Epidermal melanocyte (primary cell): ENCODE measurements around the gene CCDC47.

Experiments used
- DNase-seq: peaks from one replicate; pipeline ENCODE4 v3.0.0; 2011; ENCODE audit warnings: low spot score; ENCODE audit not compliant: insufficient read length

Gene CCDC47

DNA sequence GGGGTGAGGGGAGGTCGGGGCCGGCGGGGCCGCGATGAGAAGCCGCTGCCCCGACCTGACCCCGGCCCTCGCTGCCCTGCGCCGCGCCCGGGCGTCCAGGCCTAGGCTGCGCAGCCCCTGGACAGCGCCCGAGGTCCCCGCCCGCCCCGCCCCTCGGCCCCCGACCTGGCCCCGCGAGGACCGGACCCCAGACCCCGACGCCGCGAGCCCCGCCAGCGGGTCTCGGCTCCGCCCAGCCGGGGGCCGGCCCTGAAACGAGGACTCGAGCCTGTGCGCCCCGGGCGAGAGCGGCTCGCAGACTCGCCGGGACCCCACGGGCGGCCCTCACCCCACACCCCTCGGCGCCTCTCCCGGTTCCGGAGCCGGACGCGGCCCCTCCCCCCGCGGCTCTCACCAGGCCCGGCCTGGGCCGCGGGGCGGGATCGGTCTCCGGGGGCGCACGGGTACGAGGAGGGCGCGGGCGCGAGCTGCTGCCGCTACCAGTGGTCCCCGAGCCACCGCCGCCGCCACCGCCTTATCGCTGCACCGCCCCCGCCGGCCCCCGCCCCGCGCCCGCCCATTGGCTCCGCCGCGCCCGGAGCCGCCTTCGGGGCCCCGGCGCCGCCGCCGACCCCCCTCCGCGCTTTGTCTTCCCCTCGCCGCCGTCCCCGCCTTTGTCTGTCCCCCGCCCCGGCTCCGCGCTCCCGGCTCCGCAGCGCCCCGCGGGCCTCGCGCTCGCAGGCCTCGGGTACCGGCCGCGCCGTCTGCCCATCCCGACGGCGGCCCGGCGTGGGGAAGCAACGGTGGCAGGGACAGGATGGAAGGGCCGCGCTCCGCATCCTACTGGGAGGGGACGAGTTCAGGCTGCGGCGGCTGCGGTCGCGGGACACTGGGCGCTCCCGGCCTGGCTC, 73.5 kb downstream of the CCDC47 start, which contains the start of gene LIMD2:
Gene LIMD2 (minus strand): TSS at position 488 of the 890 bp plus-strand sequence. CDS start 827 bp downstream, outside the sequence.
- DNase-seq, result no peak

DNA sequence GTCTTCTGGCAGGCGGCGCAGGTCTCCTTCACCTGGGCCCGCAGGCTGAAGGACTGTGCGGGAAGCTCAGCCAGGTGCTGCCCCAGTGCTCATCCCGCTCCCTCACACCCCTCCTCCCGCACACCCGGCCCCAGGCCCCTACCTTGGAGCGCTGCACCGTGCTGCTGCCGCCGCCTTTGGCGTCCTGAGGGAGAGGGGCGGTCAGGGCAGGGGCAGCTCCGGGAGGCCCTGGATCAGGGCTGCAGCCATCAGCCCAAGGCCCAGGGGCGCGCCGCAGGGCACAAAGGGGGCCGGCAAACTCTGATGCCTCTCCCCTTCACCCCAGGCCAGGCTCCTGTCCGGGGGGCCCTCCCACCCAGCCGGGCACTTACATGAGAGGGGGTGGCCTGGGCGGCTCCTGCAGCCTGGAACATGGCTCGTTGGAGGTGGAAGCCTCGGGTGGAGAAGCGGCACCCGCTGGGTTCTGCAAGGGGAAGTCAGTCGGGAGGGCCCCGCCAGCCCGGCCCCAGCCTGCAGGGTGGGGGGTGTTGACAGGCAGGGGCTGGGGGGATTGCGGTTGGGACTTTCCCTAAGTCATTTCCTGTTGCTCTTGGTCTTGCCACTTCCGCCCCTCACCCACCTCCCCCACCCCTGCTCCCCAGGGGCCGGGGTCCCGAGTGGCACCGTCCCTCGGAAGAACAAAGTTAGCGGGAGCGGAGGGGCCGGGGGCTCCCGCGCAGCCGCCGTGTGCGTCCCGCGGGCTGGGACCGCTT, 74.3 kb downstream of the CCDC47 start:
- DNase-seq, result no peak

DNA sequence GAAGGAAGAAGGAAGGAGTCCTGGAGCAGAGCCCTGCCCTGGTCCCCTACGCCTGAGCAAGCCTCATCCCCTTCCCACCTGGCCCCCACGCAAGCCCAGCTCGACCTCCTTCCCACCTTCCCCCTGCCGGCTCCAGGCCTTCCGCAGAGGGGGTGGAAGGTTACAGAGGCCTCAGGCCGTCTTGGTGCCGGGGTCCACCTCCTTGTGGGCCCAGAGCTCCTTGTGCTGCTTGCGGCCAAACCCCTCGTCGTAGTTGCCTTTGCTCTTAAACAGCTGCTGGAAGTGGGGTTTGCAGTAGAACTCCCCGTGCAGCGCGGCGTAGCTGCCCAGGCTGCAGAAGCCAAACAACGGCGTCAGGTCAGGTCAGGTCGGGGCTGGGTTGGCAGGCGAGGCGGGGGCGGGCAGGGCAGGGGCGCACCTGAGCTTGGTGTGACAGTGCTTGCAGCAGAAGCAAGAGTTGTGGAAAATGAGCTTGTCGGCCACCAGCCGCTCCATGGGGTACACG, 75.0 kb downstream of the CCDC47 start:
- DNase-seq, result no peak

DNA sequence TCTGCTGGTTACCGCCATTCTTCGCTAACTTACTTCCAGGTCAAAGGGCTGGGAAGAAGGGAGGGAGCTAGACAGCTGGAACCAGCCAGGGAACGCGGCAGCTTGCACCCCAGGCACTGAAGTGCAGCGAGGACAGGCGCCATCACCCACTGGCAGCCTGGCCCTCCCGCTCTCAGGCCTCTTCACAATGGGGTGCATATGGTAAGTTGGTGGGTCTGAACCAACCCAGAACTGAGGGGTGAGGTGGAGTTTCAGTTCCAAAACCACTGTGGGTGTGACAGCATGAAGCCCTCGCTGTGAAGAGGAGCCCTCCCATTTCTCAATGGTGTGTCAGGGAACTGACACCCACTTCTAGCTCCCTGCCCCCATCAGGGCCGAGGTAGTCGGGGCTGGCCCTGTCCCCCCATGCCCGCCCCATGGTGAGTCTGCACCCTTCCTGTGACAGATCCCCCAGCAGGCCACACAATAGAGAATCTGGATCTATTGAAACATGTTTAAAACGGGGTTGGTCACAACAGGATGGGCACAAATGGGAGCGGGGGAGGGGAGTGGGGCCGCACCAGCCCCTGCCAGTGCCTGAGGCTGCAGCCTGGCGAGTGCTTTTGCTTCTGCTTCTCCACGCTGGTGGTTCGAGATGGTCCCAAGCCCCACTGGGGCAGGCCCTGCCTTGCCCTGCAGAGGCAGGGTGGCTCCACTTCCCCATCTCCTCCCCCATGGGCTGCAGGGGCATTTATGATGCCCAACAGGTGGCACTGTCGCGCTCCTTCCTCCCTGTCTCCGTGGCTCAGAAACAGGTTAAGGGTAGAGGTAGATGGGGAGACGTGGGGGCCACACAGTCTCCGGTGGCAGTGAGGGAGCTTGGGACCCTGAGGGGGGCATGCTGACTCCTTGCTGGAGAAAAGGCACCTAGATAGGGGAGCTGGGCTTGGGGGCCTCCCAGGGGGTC, 75.8 kb downstream of the CCDC47 start:
- DNase-seq, result no peak

DNA sequence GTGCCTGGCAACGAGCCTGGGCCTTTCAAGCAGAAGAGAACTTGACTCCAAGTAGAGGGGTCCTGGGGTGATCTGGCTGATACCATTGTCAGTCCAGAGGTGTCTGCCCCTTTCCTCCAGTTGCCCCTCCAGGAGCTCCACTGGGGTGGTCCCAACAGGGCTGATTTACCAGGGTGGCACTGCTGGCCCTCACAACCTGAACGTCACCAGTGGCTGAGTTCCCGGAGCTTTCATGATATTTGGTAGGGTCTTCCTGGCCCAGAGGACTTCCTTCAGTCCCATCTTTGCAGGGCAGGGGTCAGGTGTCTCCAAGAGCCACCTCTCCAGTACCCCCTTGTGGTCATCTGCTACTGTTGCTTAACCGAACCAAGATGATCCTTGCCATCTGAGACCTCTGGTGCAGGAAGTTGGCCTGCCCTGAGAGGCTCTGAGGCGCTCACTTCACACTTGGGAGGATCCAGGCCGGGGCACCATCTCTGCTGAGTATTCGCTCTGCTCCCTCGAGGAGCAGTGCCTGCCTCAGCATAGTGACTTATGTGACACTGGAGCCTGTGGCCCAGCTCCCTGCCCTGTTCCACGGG, 76.9 kb downstream of the CCDC47 start:
- no peak for DNase-seq

DNA sequence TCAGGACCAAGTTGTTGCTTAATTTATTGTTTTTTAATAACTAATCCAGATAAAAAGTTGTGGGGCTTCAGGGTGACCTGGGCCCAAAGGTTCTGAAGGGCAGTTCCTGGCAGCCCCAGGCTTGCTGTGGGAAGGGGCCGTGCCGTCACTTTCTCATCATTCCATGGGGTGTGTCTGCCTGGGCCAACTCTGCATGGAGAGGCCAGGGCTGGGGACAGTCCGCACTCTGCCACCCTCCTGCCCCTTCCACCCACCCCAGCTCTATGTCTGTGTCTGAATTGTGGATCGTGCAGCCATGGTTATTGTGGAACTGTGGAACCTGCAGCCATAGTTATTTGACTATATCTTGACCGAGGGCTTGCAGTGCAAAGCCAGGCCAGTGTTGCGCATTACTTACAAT, 77.5 kb downstream of the CCDC47 start:
- DNase-seq, result no peak
